ENCODE measurements around the gene ITFG1. TPM values are rescaled to one million over a fixed set of nuclear protein-coding genes. Genes with fewer than 3 reads are reported as not detected.

Gene ITFG1
- total and polyA plus RNA-seq, 2 of the 13 experiments (the other 11 are each of a cell fraction or from before 2014, with no cell fraction given): 74.5 to 150 TPM

DNA sequence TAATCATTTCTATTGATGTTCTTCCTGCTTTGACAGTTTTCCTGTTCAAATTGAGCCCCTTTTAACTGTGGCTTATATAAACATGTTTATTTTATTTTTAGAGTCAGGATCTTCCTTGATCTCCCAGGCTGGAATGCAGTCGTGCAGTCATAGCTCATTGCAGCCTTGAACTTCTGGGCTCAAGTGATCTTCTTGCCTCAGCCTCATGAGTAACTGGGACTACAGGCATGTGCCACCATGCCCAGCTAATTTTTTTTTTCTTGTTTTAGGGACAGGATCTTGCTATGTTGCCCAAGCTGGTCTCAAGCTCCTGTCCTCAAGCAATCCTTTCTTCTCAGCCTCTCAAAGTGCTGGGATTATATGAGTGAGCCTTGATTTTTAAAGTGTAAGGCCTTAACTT lies 14.9 kb upstream of the ITFG1 start (continued):
- TF ChIP-seq ZBTB40 (IDR thresholded peaks at IDR 0.05) (no peak), ZBTB40 (CRISPR knock-in tag; IDR thresholded peaks at IDR 0.05) (no peak; the same call in 1 of the 2 replicates), ZNF335 (CRISPR knock-in tag; IDR thresholded peaks at IDR 0.05) (0 out of 2 replicates have a peak, but pooled peaks have one; percentile 29), ZNF460 (CRISPR knock-in tag; IDR thresholded peaks at IDR 0.05; ENCODE audit: borderline replicate concordance) (no peak), ZC3H13 (CRISPR knock-in tag; IDR thresholded peaks at IDR 0.05) (no peak), TBX3 (IDR thresholded peaks at IDR 0.05; ENCODE audit: borderline replicate concordance) (peak; percentile 79), HOXA3 (CRISPR knock-in tag; IDR thresholded peaks at IDR 0.05) (peak; percentile 44; the same call in 1 of the 2 replicates), BRCA1 (CRISPR knock-in tag; IDR thresholded peaks at IDR 0.05) (no peak), FOXO1 (CRISPR knock-in tag; IDR thresholded peaks at IDR 0.05) (peak; percentile 90), PCBP1 (IDR thresholded peaks at IDR 0.05; ENCODE audit: borderline replicate concordance, low read depth, low read length) (no peak), ZNF331 (CRISPR knock-in tag; IDR thresholded peaks at IDR 0.05) (peak; percentile 81), GFI1 (CRISPR knock-in tag; IDR thresholded peaks at IDR 0.05; ENCODE audit: borderline replicate concordance) (peak; percentile 71; the same call in 1 of the 2 replicates), ZSCAN29 (CRISPR knock-in tag; conservative IDR thresholded peaks at IDR 0.05) (0 out of 2 replicates have a peak, but pooled peaks have one; percentile 9), GABPB1 (CRISPR knock-in tag; IDR thresholded peaks at IDR 0.05) (0 out of 2 replicates have a peak, but pooled peaks have one; percentile 21), NRL (CRISPR knock-in tag; IDR thresholded peaks at IDR 0.05; ENCODE audit: borderline replicate concordance) (no peak), REST (IDR thresholded peaks at IDR 0.05; ENCODE audit: borderline replicate concordance in 1 of 2, low read depth in 1 of 2, low read length in 2 of 2) (peak in 1 of 2 experiments; percentile 15; a peak in 1 of 4 replicates)
- TF ChIP-seq, protein P1, sequence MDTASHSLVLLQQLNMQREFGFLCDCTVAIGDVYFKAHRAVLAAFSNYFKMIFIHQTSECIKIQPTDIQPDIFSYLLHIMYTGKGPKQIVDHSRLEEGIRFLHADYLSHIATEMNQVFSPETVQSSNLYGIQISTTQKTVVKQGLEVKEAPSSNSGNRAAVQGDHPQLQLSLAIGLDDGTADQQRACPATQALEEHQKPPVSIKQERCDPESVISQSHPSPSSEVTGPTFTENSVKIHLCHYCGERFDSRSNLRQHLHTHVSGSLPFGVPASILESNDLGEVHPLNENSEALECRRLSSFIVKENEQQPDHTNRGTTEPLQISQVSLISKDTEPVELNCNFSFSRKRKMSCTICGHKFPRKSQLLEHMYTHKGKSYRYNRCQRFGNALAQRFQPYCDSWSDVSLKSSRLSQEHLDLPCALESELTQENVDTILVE (CRISPR knock-in tag; IDR thresholded peaks at IDR 0.05): peak; percentile 59; the same call in 1 of the 2 replicates

Measured in HepG2 (cell line).